H1 (cell line): Measurements from ENCODE around the gene UNC13C. TPM values are rescaled to one million over a fixed set of nuclear protein-coding genes. Genes with fewer than 3 reads are reported as not detected.

Experiments used
- CTCF ChIA-PET: fragments of 300-600 bp; sonication (Branson Sonifier 250); formaldehyde crosslinking; loops from one replicate; lab custom pipeline; 2021; ENCODE audit not compliant: partially characterized antibody; lab: Charles Lee
- POLR2A ChIA-PET: fragments of 300-600 bp; sonication (Branson Sonifier 250); formaldehyde crosslinking; loops from one replicate; lab custom pipeline; 2021; ENCODE audit warnings: inconsistent platforms; ENCODE audit not compliant: partially characterized antibody; lab: Charles Lee
- DNase-seq, 2 experiments: peaks; one replicate each; pipeline versions ENCODE4 v3.0.0 to v3.0.0-alpha.2; 2010 to 2022; ENCODE audit warnings: low spot score in 2 of 2, low read depth in 1 of 2, mixed read lengths in 1 of 2
- FAIRE-seq: peaks from 2 replicates; lab custom pipeline; 2011; peaks lifted over from hg19 to GRCh38; lab: Jason Lieb, UNC
- H2AFZ ChIP-seq: 2 replicates; pipeline ENCODE4 v1.8.1; 2012; ENCODE audit warnings: low read length, inconsistent platforms
- H2AK5ac ChIP-seq: 2 replicates; pipeline ENCODE4 v1.6.1; 2013; ENCODE audit warnings: low read depth, low read length
- H2BK120ac ChIP-seq: replicated peaks from 2 replicates; pipeline ENCODE3; 2013; ENCODE audit warnings: low read depth, low read length, inconsistent platforms
- H2BK12ac ChIP-seq: 2 replicates; pipeline ENCODE4 v1.6.1; 2013; ENCODE audit warnings: low read depth, low read length
- H2BK15ac ChIP-seq: 2 replicates; pipeline ENCODE4 v1.6.1; 2013; ENCODE audit warnings: low read length
- H2BK20ac ChIP-seq: 2 replicates; pipeline ENCODE4 v1.6.1; 2013; ENCODE audit warnings: low read length
- H2BK5ac ChIP-seq: 2 replicates; pipeline ENCODE4 v1.6.1; 2013; ENCODE audit warnings: low read depth, low read length
- H3K14ac ChIP-seq: 2 replicates; pipeline ENCODE4 v1.6.1; 2013; ENCODE audit warnings: inconsistent platforms; ENCODE audit not compliant: insufficient read length
- H3K18ac ChIP-seq: 2 replicates; pipeline ENCODE4 v1.6.1; 2013; ENCODE audit warnings: low read length; ENCODE audit errors: extremely low read depth
- H3K23ac ChIP-seq: 2 replicates; pipeline ENCODE4 v1.6.1; 2013; ENCODE audit warnings: inconsistent platforms; ENCODE audit not compliant: insufficient read length
- H3K23me2 ChIP-seq: 2 replicates; pipeline ENCODE4 v1.6.1; 2013; ENCODE audit warnings: low read depth, low read length
- H3K27ac ChIP-seq: 2 replicates; pipeline ENCODE4 v1.6.1; 2011; ENCODE audit warnings: low read depth, low read length, inconsistent platforms
- H3K27me3 ChIP-seq, 4 experiments: replicated peaks in 1 of 4; 1 replicate in 1 of 4; 2 replicates in 3 of 4; pipeline versions ENCODE4 v1.6.1 to v1.8.1; 2011 to 2013; ENCODE audit warnings: low read length in 3 of 4, mild to moderate bottlenecking in 3 of 4, inconsistent platforms in 2 of 4, mixed read lengths in 2 of 4, moderate library complexity in 1 of 4; ENCODE audit not compliant: control insufficient read depth in 3 of 4, insufficient read depth in 3 of 4; ENCODE audit errors: extremely low read depth in 1 of 4
- H3K36me3 ChIP-seq, 4 experiments: 2 replicates each; pipeline versions ENCODE4 v1.6.1 to v1.8.1; 2011 to 2013; ENCODE audit warnings: mild to moderate bottlenecking in 4 of 4, low read length in 3 of 4, moderate library complexity in 2 of 4, control low read depth in 1 of 4, inconsistent platforms in 1 of 4; ENCODE audit not compliant: insufficient read depth in 4 of 4, control insufficient read depth in 2 of 4
- H3K4ac ChIP-seq: replicated peaks from 2 replicates; pipeline ENCODE3; 2013; ENCODE audit warnings: low read length, low read depth, mixed read lengths, inconsistent platforms; ENCODE audit not compliant: insufficient read length
- H3K4me1 ChIP-seq, 4 experiments: replicated peaks in 1 of 4; 1 replicate in 1 of 4; 2 replicates in 3 of 4; pipeline versions ENCODE4 v1.6.1 to v1.8.1; 2011 to 2013; ENCODE audit warnings: low read length in 3 of 4, inconsistent platforms in 2 of 4, mixed read lengths in 1 of 4; ENCODE audit not compliant: insufficient read depth in 4 of 4, control insufficient read depth in 3 of 4
- H3K4me2 ChIP-seq, 2 experiments: 2 replicates each; pipeline versions ENCODE4 v1.6.1 to v1.8.1; 2011 to 2013; ENCODE audit warnings: low read depth in 2 of 2, low read length in 2 of 2, control low read depth in 1 of 2, inconsistent platforms in 1 of 2, mild to moderate bottlenecking in 1 of 2; ENCODE audit not compliant: insufficient read depth in 1 of 2
- H3K4me3 ChIP-seq, 4 experiments: fragments of 200-600, 300-600 bp in 1 of 4; sonication (generic), shearing (Covaris generic), sonication (Bioruptor Twin) in 1 of 4; 2 replicates each; pipeline versions ENCODE4 v1.5.1 to v1.8.1; 2011 to 2016; ENCODE audit warnings: low read length in 4 of 4, low read depth in 3 of 4, control low read depth in 2 of 4, inconsistent platforms in 2 of 4, mild to moderate bottlenecking in 2 of 4, mixed read lengths in 1 of 4, moderate library complexity in 1 of 4; ENCODE audit not compliant: insufficient read depth in 2 of 4; ENCODE audit errors: extremely low read depth in 1 of 4
- H3K56ac ChIP-seq: replicated peaks from 2 replicates; pipeline ENCODE3; 2013; ENCODE audit warnings: low read depth, mild to moderate bottlenecking, mixed read lengths, low read length, inconsistent platforms; ENCODE audit not compliant: insufficient read length
- H3K79me1 ChIP-seq: 2 replicates; pipeline ENCODE4 v1.6.1; 2013; ENCODE audit warnings: low read depth, low read length, control low read depth
- H3K79me2 ChIP-seq, 2 experiments: 2 replicates each; pipeline versions ENCODE4 v1.6.1 to v1.8.1; 2012 to 2013; ENCODE audit warnings: low read length in 2 of 2, mild to moderate bottlenecking in 2 of 2, inconsistent platforms in 1 of 2; ENCODE audit not compliant: insufficient read depth in 2 of 2, control insufficient read depth in 1 of 2
- H3K9ac ChIP-seq, 4 experiments: replicated peaks in 1 of 4; 1 replicate in 1 of 4; 2 replicates in 3 of 4; pipeline versions ENCODE4 v1.6.1 to v1.8.1; 2011 to 2013; ENCODE audit warnings: low read depth in 3 of 4, low read length in 3 of 4, control low read depth in 2 of 4, mild to moderate bottlenecking in 2 of 4, moderate library complexity in 2 of 4, inconsistent platforms in 1 of 4; ENCODE audit errors: extremely low read depth in 1 of 4
- H3K9me3 ChIP-seq, 2 experiments: 2 replicates each; pipeline versions ENCODE4 v1.6.1 to v1.8.1; 2012 to 2013; ENCODE audit warnings: mild to moderate bottlenecking in 2 of 2, moderate library complexity in 2 of 2, control low read depth in 1 of 2, inconsistent platforms in 1 of 2, low read depth in 1 of 2, low read length in 1 of 2, mixed read lengths in 1 of 2; ENCODE audit not compliant: insufficient read depth in 2 of 2
- H4K20me1 ChIP-seq, 2 experiments: replicated peaks in 1 of 2; 2 replicates each; pipeline versions ENCODE3 to v1.8.1; 2011 to 2013; ENCODE audit warnings: inconsistent platforms in 2 of 2, low read length in 2 of 2, mild to moderate bottlenecking in 1 of 2; ENCODE audit not compliant: insufficient read depth in 2 of 2, control insufficient read depth in 1 of 2
- H4K5ac ChIP-seq: 2 replicates; pipeline ENCODE4 v1.6.1; 2013; ENCODE audit warnings: low read length, low read depth, mixed read lengths, inconsistent platforms; ENCODE audit not compliant: insufficient read length
- H4K8ac ChIP-seq: 2 replicates; pipeline ENCODE4 v1.8.0; 2013; ENCODE audit warnings: mild to moderate bottlenecking, moderate library complexity, low read length, inconsistent platforms; ENCODE audit not compliant: insufficient read depth; ENCODE audit errors: extremely low read depth
- H4K91ac ChIP-seq: replicated peaks from 2 replicates; pipeline ENCODE3; 2013; ENCODE audit warnings: low read length, mixed read lengths, inconsistent platforms; ENCODE audit not compliant: insufficient read length
- CBX8 ChIP-seq: fragments of 300-800, 300-1000 bp; sonication (generic); IDR thresholded peaks from 2 replicates; pipeline ENCODE4 v1.7.1; 2016; ENCODE audit warnings: low read depth, low read length, borderline replicate concordance
- EP300 ChIP-seq, 2 experiments: IDR thresholded peaks; 1 replicate in 1 of 2; 2 replicates in 1 of 2; pipeline ENCODE4 v1.6.1; 2011 to 2012; ENCODE audit warnings: low read depth in 2 of 2, low read length in 2 of 2, mild to moderate bottlenecking in 2 of 2, borderline replicate concordance in 1 of 2, inconsistent platforms in 1 of 2, moderate library complexity in 1 of 2
- EZH2 ChIP-seq: fragments of 200-600 bp; sonication (generic); IDR thresholded peaks from 2 replicates; pipeline ENCODE4 v1.7.1; 2012; ENCODE audit warnings: low read depth, mild to moderate bottlenecking, moderate library complexity, low read length, inconsistent platforms; ENCODE audit not compliant: severe bottlenecking
- HDAC6 ChIP-seq: IDR thresholded peaks from one replicate; pipeline ENCODE4 v1.7.1; 2012; ENCODE audit warnings: low read depth, mild to moderate bottlenecking, inconsistent platforms, low read length, moderate library complexity
- SIN3A ChIP-seq, 2 experiments: IDR thresholded peaks in 1 of 2; conservative IDR thresholded peaks in 1 of 2; 2 replicates each; pipeline ENCODE4 v1.6.1; 2011 to 2012; ENCODE audit warnings: low read length in 2 of 2, improper control_type of control experiment in 1 of 2, low read depth in 1 of 2, mild to moderate bottlenecking in 1 of 2
- WGBS, 2 experiments: shearing (Covaris generic) in 1 of 2; methylation state at CpG; one replicate each; pipeline versions ENCODE4 v1.1.6 to v1.1.7; 2013 to 2015; ENCODE audit warnings: low lambda C conversion rate in 2 of 2, mixed read lengths in 2 of 2, inconsistent platforms in 1 of 2, low coverage in 1 of 2, missing lambda C conversion rate in 1 of 2; ENCODE audit not compliant: insufficient replicate concordance in 2 of 2, insufficient coverage in 1 of 2, insufficient read length in 1 of 2; ENCODE audit errors: extremely low coverage in 1 of 2, missing lambda C conversion rate in 1 of 2; 5-methylcytosine and 5-hydroxymethylcytosine counted together
- polyA plus RNA-seq, 7 experiments: library from polyadenylated mRNA; depleted of rRNA in 3 of 7; stranded (reverse) in 5 of 7; unstranded in 2 of 7; fragments of >200 nt in 5 of 7; fragments of 200-250 nt in 2 of 7; gene quantifications; 1 replicate in 5 of 7; 2 replicates in 1 of 7; 4 replicates in 1 of 7; pipeline versions ENCODE4 v1.2.1 to v1.2.3, GENCODE V29; 2011 to 2013; ENCODE audit warnings: missing spikeins in 2 of 7, mixed read lengths in 2 of 7
- total RNA-seq: library from RNA; stranded (reverse); fragmentation: NEBNext Ultra II Directional; extraction: Animal tissue kit (Norgen Biotek cat#: 25700); gene quantifications from 2 replicates; pipeline ENCODE4 v1.2.1, GENCODE V29; 2021

UNC13C gene
- total and polyA plus RNA-seq, 2 of the 8 experiments (the other 6 are each of a cell fraction or from before 2014, with no cell fraction given): 0.02 to 0.13 TPM

DNA sequence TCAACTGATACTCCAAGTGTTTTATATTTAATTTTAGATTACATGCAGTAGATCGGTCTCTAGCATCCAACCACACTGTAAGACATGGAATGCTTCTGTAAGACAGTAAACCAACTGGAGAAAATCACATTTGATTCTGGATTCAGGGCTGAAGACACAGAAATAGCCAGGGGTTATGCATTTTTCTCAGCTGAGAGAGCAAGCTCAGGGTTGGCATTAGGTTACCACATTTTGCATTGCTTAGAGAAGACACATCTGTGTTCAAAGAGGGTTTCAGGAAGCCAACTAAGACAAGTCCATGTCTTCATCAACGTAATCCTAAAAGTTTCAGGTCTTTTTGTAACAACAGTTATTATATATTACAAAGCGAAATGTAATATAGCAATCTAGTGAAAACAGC is 27.7 kb upstream of the UNC13C start:
- Histone ChIP-seq H3K56ac (no peak overlapping the region), H3K36me3 (no peaks in the 10 kb centered on the region), H3K4me1 (no peaks in the 10 kb centered on the region), H2AK5ac (no peak overlapping the region), H3K23me2 (no peaks in the 10 kb centered on the region; the same call in 1 of the 2 replicates), H3K18ac (no peak overlapping the region), H4K5ac (no peak overlapping the region), H3K4ac (no peak overlapping the region), H3K79me2 (no peaks in the 10 kb centered on the region), H2BK120ac (no peak overlapping the region), H4K20me1 (no peaks in the 10 kb centered on the region), H2BK15ac (no peak overlapping the region), H3K27ac (no peak overlapping the region), H2BK5ac (no peak overlapping the region), H3K4me3 (no peak overlapping the region), H2BK20ac (no peak overlapping the region), H4K91ac (no peak overlapping the region), H2BK12ac (no peak overlapping the region), H3K4me2 (no peak overlapping the region), H3K23ac (no peak overlapping the region), H3K9me3 (peaks cover 0 to 6% of the 10 kb centered on the region in 2 experiments; a peak in 1 of 4 replicates), H3K9ac (0 out of 7 replicates have a peak overlapping the region, but pooled peaks of 1 of the 4 experiments have one; percentile 19), H4K8ac (no peak overlapping the region), H2AFZ (no peak overlapping the region), H3K79me1 (no peaks in the 10 kb centered on the region), H3K27me3 (no peaks in the 10 kb centered on the region), H3K14ac (no peak overlapping the region)
- CTCF ChIA-PET: interaction anchor here (0.9 to 1.0 kb wide), 3 partner anchors 10 to 76 kb away, joined by 3 read pairs; no protein-coding TSS in a partner anchor
- POLR2A ChIA-PET: no interaction called here
- 85% methylated on average over 3 of the region's 3 CpGs; no CpG with 5 or more reads in 1 of the 2 experiments for WGBS, 2 experiments
- no peak for FAIRE-seq
- TF ChIP-seq SIN3A (conservative IDR thresholded peaks at IDR 0.05 in 1 of 2, IDR thresholded peaks at IDR 0.05 in 1 of 2; ENCODE audit: low read depth in 1 of 2, low read length in 2 of 2): no peak
- TF ChIP-seq CBX8: no peak
- no peak for TF ChIP-seq EZH2
- TF ChIP-seq HDAC6: no peak
- TF ChIP-seq EP300 (IDR thresholded peaks at IDR 0.05; ENCODE audit: borderline replicate concordance in 1 of 2, low read depth in 2 of 2, low read length in 2 of 2): no peak
- DNase-seq: no peak
